Esophagus squamous epithelium (tissue), 5 donors: ENCODE results near the gene NDRG2. TPM values are rescaled to one million over a fixed set of nuclear protein-coding genes. Genes with fewer than 3 reads are reported as not detected.

Source experiments
- DNase-seq: peaks from one replicate; lab custom pipeline; 2025; lab: John Stamatoyannopoulos, UW
- H3K27ac ChIP-seq, 4 donors: fragments of 200-600 bp; sonication (generic); one replicate each; pipeline ENCODE4 v1.5.1; 2016 to 2019; ENCODE audit warnings: mild to moderate bottlenecking in 1 of 4
- H3K27me3 ChIP-seq, 4 donors: fragments of 200-600 bp; sonication (generic); 1 replicate in 3 of 4; 2 replicates in 1 of 4; pipeline versions ENCODE4 v1.5.1 to v1.6.0; 2017 to 2021; ENCODE audit warnings: antibody characterized with exemption in 1 of 4
- H3K36me3 ChIP-seq, 3 donors: fragments of 200-600 bp; sonication (generic); one replicate each; pipeline ENCODE4 v1.5.1; 2016 to 2019
- H3K4me1 ChIP-seq, 3 donors: fragments of 200-600 bp; sonication (generic); one replicate each; pipeline ENCODE4 v1.5.1; 2017 to 2019
- H3K4me3 ChIP-seq, 4 donors: fragments of 200-600 bp; sonication (generic); 1 replicate in 3 of 4; 2 replicates in 1 of 4; pipeline ENCODE4 v1.5.1; 2016 to 2019; ENCODE audit warnings: mild to moderate bottlenecking in 2 of 4, moderate library complexity in 1 of 4
- H3K9me3 ChIP-seq, 3 donors: fragments of 200-600 bp; sonication (generic); one replicate each; pipeline ENCODE4 v1.5.1; 2016 to 2019
- POLR2A ChIP-seq, 4 donors: fragments of 450-650 bp; IDR thresholded peaks; one replicate each; pipeline ENCODE4 v1.6.1; 2017; ENCODE audit warnings: antibody characterized with exemption in 4 of 4, mild to moderate bottlenecking in 4 of 4, moderate library complexity in 3 of 4
- WGBS, 2 donors: methylation state at CpG; one replicate each; pipeline ENCODE4 v1.1.5; 2018; 5-methylcytosine and 5-hydroxymethylcytosine counted together
- intact Hi-C: fragments of 100-400 bp; cut with DNase I; formaldehyde crosslinking; loops from one replicate; pipeline ENCODE4 v1.15.0; 2022
- total RNA-seq, 4 donors: library from RNA; depleted of rRNA; stranded (reverse); fragments of >200 nt; gene quantifications; one replicate each; pipeline ENCODE4 v1.1.0, GENCODE V29; 2016
- TF ChIP-seq, protein P1 (sequence below), 6 experiments: fragments of 450-650 bp in 4 of 6; fragments of 200-600 bp in 2 of 6; sonication (generic) in 2 of 6; IDR thresholded peaks; one replicate each; pipeline ENCODE4 v1.5.1; 2016 to 2019; ENCODE audit warnings: antibody characterized with exemption in 6 of 6, mild to moderate bottlenecking in 4 of 6, moderate library complexity in 4 of 6
- donor health status: DM: yes; HTN: yes; CAD: no.

Gene NDRG2
- total RNA-seq, 4 donors from 2014 or later: 96.3 to 209 (median 142) TPM

DNA sequence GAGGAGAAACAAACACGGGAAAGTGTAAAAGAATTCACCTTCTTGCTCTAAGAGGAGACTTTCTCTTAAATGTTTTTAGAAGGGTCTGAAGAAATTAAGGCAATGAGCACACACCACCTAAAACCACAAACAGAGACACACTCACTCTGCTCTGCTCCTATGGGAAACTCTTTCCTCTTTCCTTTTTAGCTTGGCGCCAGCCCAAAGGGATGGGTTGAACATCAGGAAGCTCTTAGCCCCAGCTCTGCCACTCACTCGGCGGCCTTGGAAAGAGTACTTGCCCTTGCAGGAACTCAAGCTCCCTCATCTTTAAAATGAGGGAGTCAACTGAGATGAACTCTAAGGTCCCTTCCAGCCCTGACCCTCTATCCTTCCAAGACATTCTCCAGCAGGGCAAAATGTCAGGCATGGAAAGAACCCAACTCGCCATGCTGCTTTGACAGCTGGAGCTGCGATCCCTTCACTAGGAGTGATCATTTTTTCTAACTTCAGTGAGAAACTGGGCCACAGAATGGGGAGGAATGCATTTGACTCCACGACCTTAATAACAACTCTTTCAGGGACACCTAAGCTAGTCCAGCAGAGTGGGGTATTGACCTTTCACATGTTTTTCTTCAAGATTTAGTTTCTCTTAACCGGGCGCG lies 31.8 kb upstream of the NDRG2 start:
- Histone ChIP-seq H3K27ac (no peak overlapping the region), H3K9me3 (no peaks in the 10 kb centered on the region), H3K27me3 (no peaks in the 10 kb centered on the region), H3K4me3 (no peak overlapping the region), H3K36me3 (no peaks in the 10 kb centered on the region), H3K4me1 (no peaks in the 10 kb centered on the region)
- TF ChIP-seq, protein P1, sequence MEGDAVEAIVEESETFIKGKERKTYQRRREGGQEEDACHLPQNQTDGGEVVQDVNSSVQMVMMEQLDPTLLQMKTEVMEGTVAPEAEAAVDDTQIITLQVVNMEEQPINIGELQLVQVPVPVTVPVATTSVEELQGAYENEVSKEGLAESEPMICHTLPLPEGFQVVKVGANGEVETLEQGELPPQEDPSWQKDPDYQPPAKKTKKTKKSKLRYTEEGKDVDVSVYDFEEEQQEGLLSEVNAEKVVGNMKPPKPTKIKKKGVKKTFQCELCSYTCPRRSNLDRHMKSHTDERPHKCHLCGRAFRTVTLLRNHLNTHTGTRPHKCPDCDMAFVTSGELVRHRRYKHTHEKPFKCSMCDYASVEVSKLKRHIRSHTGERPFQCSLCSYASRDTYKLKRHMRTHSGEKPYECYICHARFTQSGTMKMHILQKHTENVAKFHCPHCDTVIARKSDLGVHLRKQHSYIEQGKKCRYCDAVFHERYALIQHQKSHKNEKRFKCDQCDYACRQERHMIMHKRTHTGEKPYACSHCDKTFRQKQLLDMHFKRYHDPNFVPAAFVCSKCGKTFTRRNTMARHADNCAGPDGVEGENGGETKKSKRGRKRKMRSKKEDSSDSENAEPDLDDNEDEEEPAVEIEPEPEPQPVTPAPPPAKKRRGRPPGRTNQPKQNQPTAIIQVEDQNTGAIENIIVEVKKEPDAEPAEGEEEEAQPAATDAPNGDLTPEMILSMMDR (IDR thresholded peaks at IDR 0.05): no peak
- TF ChIP-seq POLR2A (IDR thresholded peaks at IDR 0.05): no peak
- DNase-seq: no peak
- intact Hi-C loops: no loop called here
- WGBS, 2 donors: 57 to 73% methylated on average over 5 to 9 of the region's 10 CpGs

DNA sequence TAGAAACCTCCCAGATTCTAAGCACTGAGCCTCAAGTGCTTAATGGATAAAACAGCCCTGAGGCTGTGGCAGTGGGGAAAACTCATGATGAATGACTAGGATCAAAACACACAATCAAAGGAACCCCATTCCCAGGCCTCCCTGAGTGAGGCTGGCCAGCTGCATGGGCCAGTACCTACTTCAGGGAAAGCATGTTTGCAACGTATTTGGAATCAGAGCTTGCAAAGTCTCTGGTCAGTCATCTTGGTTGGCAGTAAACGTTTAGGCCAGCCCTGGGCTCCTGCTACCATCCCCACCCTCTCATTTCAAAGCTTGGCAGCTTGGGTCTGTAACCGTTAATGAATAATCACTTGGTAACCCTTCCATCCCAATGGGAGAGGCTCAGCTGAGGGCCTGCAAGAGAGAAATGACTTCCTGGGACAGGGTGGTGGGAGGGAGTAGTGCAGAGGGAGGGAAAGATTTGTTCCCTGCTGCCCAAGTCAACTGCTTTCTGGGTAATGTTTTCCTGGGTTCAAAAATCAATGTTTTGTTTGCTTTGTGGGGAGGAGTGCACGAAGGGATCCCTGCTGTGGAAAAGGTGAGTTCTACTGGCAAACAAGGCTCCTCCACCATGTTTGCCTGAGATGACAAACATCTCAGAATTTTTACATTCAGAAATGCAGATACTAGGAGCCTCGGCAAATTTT lies 30.7 kb upstream of the NDRG2 start:
- no peaks in the 10 kb centered on the region for H3K27me3 ChIP-seq
- 60 to 73% methylated on average over 3 to 4 of the region's 5 CpGs for WGBS, 2 donors
- no peak for TF ChIP-seq POLR2A (IDR thresholded peaks at IDR 0.05)
- TF ChIP-seq, protein P1 (IDR thresholded peaks at IDR 0.05): no peak
- intact Hi-C loops: no loop called here
- H3K4me1 ChIP-seq: no peaks in the 10 kb centered on the region
- H3K4me3 ChIP-seq: no peak overlapping the region
- H3K36me3 ChIP-seq: no peaks in the 10 kb centered on the region
- no peak for DNase-seq
- H3K27ac ChIP-seq: no peak overlapping the region
- no peaks in the 10 kb centered on the region for H3K9me3 ChIP-seq

DNA sequence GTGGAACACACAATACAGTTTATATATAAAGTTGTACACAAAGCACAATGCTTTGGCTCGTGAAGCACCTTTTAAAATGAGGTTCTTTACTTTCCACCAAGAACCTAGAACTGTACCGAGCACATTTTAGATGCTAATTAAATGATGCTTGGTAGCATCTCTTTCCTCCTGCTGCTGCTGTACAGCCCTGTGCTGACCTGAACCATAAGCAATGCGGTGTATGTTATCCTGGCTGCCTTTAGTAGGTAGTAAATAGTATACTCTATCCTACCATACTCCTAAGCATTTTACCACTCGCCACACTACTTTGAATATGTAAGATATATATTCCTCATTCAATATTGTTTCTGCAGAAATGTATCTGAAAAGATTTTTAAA lies 29.9 kb upstream of the NDRG2 start:
- Histone ChIP-seq H3K36me3 (no peaks in the 10 kb centered on the region), H3K27me3 (no peaks in the 10 kb centered on the region), H3K4me3 (no peak overlapping the region), H3K27ac (no peak overlapping the region), H3K9me3 (no peaks in the 10 kb centered on the region), H3K4me1 (no peaks in the 10 kb centered on the region)
- intact Hi-C loops: no loop called here
- DNase-seq: no peak
- no peak for TF ChIP-seq POLR2A (IDR thresholded peaks at IDR 0.05)
- TF ChIP-seq, protein P1 (IDR thresholded peaks at IDR 0.05): no peak
- 86 to 90% methylated on average over 4 of the region's 4 CpGs for WGBS, 2 donors

DNA sequence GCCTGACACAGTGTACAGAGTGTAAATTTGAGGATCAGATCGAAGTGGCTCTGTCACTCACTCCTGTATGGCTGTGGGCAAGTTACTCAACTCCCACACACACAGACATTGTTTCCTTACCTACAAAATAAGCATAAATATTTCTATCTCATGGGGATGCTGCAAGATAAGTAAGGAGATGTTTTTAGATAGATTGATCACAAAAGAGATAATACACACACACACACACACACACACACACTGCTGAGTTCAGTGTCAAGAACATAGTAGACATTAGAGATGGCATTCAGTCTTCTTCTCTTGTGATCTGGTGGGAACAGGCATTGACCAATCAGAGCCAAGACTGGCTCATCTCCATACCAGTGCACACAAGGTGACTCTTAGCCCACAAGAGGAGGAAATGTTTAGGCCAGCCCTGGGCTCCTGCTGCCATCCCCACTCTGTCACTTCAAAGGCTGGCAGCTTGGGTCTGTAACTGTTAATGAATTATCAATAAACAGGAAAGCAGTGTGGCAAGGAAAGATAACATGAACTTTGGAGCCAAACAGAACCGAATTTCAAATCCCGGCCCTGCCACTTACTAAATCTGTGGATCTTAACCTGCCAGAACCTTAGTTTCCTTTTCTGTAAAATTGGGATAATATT lies 29.4 kb upstream of the NDRG2 start:
- no peaks in the 10 kb centered on the region for H3K36me3 ChIP-seq
- no peak for DNase-seq
- H3K27ac ChIP-seq: no peak overlapping the region
- no peaks in the 10 kb centered on the region for H3K4me1 ChIP-seq
- no peak for TF ChIP-seq POLR2A (IDR thresholded peaks at IDR 0.05)
- TF ChIP-seq, protein P1 (IDR thresholded peaks at IDR 0.05): no peak
- H3K27me3 ChIP-seq: no peaks in the 10 kb centered on the region
- no peak overlapping the region for H3K4me3 ChIP-seq
- intact Hi-C loops: no loop called here
- WGBS, 2 donors: 71 to 72% methylated on average over 3 of the region's 3 CpGs
- no peaks in the 10 kb centered on the region for H3K9me3 ChIP-seq
